ENCODE measurements around the gene SETD2.

- TF ChIP-seq, protein P1, sequence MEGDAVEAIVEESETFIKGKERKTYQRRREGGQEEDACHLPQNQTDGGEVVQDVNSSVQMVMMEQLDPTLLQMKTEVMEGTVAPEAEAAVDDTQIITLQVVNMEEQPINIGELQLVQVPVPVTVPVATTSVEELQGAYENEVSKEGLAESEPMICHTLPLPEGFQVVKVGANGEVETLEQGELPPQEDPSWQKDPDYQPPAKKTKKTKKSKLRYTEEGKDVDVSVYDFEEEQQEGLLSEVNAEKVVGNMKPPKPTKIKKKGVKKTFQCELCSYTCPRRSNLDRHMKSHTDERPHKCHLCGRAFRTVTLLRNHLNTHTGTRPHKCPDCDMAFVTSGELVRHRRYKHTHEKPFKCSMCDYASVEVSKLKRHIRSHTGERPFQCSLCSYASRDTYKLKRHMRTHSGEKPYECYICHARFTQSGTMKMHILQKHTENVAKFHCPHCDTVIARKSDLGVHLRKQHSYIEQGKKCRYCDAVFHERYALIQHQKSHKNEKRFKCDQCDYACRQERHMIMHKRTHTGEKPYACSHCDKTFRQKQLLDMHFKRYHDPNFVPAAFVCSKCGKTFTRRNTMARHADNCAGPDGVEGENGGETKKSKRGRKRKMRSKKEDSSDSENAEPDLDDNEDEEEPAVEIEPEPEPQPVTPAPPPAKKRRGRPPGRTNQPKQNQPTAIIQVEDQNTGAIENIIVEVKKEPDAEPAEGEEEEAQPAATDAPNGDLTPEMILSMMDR (IDR thresholded peaks at IDR 0.05; ENCODE audit: insufficient read depth, low read length) = no peak
- TF ChIP-seq GABPA (IDR thresholded peaks at IDR 0.05; ENCODE audit: low read depth) (no peak), POLR2AphosphoS5 (IDR thresholded peaks at IDR 0.05; ENCODE audit: low read depth) (no peak), REST (IDR thresholded peaks at IDR 0.05; ENCODE audit: insufficient replicate concordance, low read depth) (no peak), SPI1 (IDR thresholded peaks at IDR 0.05; ENCODE audit: borderline replicate concordance, low read depth) (no peak)
Observed at GRCh38 chr3:46987319-46987742, 176.6 kb downstream of the SETD2 start.

Measured in HL-60 (cell line).